Activated naive CD4-positive, alpha-beta T cell (primary cell): ENCODE measurements around the gene ABCA7.
"Not testable (repeated sequence)": the region's sequence is repeated elsewhere in the genome, so short reads cannot be mapped to it uniquely, and the experiment has no call there.

Source experiments
- DNase-seq, 4 experiments: peaks; one replicate each; lab custom pipeline; 2025; lab: John Stamatoyannopoulos, UW

Gene ABCA7

DNA sequence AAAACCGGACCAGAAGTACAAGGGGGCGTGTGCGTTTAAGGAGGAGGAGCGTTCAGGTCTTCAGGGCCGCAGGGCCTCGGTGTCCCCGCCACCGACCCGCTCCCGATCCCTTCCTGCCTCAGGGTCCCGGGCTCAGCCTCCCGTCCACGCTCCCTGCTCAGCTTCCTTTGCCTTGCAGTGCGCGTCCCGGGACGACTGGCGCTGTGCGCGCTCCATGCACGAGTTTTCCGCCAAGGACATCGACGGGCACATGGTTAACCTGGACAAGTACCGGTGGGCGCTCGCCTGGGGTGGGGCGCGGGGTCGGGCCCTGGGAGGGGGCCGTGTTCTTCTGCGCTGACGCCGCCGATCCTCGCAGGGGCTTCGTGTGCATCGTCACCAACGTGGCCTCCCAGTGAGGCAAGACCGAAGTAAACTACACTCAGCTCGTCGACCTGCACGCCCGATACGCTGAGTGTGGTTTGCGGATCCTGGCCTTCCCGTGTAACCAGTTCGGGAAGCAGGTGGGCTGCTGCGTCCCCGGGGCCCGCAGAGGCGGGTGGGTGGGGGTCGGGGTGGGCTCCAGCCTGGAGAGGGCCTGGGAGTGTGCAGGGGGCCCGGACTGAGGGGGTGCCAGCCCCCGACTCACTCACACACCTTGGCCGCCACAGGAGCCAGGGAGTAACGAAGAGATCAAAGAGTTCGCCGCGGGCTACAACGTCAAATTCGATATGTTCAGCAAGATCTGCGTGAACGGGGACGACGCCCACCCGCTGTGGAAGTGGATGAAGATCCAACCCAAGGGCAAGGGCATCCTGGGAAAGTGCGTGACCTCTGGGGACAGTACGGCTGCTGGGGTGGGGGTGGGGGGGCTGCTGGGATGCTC is 65.3 kb downstream of the ABCA7 start:
- DNase-seq: no peak

DNA sequence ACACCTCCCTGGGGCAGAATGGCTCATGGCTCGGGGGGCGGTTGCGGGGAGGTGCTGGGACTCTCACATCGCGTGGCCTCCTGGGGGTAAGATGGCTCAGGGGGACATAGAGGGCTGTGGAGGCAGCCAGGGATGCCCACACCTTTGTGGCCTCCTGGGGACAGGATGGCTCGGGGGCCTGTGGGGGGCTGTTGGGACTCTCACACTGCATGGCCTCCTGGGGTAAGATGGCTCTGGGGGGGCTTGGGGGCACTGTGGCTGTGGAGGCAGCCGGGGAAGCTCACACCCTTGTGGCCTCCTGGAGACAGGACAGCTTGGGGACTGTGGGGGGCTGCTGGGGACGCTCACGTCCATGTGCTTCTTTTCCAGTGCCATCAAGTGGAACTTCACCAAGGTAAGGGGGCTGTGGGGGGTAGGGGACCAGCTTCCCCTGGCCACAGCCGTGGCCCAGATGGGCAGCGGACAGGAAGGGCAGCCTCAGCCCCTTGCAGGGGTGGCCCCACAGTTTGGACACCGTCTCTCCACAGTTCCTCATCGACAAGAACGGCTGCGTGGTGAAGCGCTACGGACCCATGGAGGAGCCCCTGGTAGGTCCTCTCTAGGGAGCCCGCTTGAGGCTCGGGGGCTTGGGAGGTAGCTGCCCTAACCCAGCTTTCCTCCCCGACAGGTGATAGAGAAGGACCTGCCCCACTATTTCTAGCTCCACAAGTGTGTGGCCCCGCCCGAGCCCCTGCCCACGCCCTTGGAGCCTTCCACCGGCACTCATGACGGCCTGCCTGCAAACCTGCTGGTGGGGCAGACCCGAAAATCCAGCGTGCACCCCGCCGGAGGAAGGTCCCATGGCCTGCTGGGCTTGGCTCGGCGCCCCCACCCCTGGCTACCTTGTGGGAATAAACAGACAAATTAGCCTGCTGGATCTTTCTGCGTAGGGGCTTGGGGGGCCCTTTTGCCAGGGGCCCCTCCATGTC is 66.2 kb downstream of the ABCA7 start:
- peak in 1 of 4 experiments; percentile 31 for DNase-seq

DNA sequence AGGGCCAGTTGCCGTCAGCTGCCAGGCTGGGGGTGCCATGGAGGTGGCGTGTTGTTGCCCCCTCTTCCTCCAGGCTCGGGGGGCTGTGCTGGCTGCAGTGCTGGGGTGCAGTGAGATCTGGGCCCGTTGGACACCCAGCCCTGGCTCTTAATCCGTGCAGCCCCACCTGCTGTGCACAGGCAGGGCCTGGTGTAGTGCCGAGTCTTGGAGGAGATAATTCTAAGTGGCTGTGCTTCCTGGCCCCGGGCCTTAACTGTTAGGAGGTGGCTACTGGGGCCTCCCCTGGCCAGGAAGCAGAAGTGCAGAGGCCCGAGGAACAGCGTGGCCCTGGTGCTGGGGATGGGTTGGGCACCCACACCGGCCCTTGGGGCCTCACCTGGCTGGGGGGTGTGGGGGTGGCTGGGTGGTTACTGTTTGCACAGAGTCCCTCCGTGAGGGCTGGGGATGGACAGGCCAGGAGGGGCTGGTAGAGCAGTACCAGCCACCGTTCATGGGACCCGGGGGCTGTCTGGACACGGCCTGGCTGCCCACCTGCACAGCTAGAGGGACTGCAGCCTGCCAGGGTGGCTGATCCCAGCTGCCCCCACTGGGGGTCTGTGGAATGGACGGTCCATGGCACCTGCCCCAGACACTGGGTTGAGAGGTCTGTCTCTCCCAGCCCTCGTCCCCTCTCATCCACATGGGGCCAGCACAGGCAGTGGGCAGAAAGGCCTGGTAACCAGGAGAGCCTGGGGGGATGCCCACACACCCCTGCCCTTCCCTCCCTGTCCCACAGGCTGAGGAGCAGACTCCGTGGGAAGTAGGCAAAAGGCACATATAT is 67.1 kb downstream of the ABCA7 start:
- DNase-seq: no peak

DNA sequence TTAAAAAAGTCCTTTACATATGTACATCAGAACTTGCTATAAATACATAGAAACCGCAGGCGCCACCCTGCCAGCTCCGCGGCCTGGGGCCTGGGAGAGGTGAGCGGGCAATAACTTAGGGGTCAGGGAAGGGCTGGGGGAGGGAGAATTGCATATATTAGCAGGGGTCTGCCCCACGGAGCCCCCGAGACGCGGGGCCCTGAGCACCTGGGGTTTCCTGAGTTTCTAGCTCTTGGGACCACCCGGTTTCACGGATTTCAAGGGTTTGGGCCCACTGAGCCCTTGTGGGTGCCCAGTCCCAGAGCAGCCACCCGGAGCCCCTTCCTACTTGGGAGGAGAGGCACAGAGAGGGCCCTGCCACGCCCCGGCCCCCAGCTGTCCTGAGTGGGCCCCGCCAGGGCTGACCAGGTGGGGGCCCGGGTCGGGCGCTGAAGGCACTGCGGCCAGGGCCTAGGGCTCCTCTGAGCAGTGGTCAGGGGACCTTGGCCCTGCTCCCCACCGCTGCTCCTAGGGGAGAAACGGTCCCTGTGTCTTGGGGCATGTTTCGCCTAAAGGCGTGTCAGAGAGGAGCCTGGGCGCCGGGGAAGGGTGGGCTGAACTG is 67.9 kb downstream of the ABCA7 start:
- DNase-seq: no peak

DNA sequence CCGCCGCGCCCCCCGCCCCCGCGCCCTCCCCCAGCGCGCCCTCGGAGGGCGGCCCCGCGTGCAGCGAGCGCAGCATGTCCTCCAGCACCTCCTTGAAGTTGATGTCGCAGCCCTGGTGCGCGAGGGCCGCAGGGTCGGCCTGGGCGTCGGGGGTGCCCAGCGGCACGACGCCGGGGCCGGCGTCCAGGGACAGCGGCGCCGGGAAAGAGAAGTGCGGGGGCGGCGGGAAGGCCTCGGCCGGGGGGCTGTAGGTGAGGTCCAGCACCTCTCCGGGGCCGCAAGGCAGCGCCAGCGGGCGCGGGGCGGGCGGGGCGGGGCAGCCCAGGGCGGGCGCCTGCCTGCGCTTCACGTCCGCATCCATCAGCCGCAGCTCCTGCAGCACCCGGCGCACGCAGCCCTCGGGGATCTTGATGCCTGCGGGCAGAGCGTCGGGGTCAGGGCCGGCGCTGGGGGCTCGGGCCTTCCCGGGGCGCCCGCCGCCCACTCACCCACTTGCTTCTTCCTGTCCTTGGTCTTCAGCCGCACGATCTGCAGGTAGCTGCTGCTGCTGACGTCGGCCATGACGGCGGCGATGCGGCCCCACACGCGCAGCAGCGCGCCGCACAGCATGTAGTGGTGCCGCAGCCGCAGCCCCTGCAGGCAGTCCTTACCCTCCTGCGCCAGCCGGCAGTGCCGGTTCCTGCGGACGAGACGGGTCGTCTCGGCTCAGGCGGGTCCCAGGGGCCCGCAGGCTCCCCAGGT is 68.6 kb downstream of the ABCA7 start:
- no peak for DNase-seq

DNA sequence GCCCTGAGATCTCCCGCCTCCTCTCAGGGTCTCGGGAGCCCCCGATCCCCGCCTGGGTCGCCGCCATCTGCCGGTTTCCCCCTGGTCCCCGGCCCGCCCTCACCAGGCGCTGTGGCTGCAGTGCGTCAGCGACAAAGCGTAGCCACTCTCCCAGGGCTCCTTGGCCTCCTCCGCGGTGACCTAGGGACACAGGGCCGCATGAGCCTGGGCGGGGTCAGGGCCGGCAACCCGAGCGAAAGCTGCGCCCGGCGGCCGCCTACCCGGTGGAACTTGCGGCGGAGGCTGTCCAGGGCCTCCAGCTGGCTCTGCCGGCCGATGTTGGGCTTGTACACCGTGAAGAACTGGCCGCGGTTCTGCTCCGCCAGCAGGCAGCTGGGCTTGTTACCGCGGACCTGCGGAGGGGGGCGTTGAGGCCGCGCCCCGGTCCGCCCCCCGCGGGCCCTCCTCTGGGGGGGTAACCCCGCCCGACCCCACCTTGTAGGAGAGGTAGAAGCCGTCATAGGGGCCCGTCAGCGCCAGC is 69.2 kb downstream of the ABCA7 start:
- no peak for DNase-seq

DNA sequence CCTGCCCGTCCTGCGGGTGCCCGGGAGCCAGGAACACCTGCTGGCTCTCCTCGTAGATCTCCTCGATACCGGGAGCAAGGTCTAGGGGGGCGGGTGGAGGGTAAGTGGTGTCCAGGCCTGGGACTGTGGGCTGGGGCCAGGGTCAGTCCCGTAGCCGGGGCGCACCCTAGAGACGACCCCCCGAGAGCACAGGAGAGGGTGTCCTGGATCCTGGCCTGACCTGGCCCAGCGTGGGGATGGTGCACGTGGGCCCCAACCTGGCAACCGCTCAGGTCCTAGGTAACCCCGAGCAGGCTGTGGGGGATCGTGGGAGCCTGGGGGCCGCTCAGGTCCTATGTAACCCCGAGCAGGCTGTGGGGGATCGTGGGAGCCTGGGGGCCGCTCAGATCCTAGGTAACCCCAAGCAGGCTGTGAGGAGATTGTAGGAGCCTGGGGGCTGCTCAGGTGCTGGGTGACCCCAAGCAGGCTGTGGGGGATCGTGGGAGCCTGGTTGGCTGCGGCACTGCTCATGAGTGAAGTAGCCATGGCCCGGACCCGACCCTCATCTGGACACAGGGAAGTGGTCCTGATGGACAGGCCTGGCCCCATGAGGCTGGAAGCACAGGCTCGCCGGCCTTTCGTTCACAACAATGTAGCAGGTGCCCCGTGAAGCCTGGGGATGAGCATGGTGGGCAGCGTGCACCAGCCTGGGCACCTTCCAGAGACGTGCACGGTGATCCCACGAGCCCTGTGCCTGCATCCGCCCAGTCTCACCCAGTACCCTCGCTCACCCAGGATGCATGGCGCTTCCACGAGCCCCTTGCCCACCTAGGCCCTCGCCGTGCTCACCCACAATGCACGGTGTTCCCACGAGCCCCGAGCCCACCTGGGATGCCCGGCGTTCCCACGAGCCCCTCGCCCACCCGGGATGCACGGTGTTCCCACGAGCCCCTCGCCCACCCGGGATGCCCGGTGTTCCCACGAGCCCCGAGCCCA is 70.1 kb downstream of the ABCA7 start:
- DNase-seq: no peak

DNA sequence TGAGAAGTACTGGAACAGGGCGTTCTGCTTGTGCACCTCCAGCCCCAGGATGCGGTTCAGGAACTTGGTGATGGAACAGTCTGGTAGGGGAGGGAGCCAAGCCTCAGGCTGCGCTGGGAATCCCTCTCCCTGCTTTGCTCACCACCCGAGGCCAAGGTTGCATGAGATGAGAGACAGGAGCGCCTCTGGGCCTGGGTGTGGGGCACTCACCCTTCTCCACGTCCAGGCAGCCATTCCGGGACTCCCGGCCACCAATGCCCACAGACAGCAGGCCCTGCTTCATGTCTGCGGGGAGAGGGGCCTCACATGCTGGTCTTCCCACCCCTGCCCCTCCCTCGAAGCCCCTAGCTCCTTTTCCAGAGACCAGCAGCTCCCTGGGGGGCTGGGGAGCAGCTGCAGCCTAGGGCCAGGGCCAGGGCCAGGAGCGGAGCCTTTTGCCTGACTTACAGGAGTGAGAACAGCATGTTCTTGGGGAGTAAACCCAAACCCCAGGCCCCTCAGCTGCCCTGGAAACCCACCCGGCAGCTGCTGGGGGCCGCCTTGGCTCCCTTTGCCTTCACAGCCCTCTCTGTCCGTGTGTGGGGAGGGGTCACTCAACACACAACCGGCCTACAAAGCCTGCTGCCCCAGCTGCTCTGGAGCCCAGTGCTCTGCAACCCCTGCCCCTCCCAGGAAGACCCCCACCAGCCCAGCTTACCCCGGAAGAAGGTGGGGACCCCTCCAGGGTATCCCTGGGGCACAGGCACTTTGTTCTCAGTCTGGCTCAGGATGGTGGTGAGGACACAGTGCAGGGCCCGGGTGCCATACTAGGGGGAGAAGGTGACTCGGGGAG is 71.1 kb downstream of the ABCA7 start:
- DNase-seq: no peak

DNA sequence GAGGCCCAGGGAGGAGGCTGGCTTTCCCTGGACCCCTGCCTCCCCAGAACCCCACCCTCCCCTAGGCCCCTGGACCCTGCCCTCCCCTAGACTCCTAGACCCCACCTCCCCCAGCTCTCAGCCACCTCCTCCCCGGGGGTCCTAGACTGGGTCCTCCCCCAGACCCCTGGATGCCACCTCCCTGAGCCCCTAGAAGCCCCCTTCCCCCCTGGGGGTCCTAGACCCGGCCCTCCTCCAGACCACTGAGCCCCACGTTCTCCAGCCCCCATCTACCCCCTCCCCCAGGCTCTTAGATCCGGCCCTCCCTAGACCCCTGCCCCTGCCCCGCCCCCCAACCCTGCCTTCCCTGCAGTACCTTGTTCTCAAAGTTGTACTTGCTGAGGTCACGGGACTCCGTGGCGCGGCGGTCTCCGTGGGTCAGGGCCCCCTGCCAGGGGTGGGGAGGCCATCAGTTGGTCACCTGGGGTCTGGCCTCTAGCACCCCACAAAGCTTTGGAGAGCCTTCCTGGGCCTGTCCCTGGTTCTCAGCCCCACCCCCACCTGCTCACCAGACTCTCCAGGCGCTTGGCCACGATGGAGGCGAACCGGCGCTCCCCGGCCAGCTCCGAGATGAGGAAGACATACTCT is 71.8 kb downstream of the ABCA7 start:
- DNase-seq: no peak

DNA sequence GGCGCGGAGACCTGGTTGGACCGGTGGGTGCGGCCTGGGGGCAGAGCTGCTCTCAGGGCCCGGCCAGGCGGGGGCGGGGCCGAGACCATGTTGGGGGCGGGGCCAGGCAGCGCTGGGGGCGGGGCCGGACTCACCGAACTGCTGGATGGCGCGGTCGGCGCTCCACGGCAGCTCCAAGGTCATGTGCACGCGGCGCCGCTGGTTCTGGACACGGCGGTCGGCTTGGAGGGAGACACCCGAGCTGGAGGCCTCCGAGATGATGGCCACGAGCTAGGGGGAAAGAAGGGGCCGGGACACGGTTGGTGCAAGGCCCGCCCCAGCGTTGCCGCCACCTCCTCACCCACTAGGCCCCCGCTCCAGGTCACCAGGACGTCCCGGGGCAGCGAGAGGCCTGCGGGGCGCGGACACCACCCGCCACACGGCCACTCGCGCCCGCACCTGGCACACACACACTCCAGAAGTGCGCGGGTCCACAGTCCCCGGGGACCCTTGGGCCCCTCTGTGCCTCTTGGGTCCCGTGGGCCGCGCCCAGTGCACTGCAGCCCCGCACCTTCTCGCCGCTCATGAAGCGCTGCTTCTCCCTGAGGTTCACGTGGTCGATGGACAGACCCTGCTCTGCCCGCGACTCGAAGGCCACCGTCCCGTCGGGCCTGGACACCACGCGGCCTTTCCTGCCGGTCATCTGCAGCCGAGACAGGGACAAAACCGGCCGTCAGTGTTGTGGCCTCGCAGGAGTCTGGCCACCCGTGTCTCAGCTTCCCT is 72.5 kb downstream of the ABCA7 start:
- DNase-seq: no peak

DNA sequence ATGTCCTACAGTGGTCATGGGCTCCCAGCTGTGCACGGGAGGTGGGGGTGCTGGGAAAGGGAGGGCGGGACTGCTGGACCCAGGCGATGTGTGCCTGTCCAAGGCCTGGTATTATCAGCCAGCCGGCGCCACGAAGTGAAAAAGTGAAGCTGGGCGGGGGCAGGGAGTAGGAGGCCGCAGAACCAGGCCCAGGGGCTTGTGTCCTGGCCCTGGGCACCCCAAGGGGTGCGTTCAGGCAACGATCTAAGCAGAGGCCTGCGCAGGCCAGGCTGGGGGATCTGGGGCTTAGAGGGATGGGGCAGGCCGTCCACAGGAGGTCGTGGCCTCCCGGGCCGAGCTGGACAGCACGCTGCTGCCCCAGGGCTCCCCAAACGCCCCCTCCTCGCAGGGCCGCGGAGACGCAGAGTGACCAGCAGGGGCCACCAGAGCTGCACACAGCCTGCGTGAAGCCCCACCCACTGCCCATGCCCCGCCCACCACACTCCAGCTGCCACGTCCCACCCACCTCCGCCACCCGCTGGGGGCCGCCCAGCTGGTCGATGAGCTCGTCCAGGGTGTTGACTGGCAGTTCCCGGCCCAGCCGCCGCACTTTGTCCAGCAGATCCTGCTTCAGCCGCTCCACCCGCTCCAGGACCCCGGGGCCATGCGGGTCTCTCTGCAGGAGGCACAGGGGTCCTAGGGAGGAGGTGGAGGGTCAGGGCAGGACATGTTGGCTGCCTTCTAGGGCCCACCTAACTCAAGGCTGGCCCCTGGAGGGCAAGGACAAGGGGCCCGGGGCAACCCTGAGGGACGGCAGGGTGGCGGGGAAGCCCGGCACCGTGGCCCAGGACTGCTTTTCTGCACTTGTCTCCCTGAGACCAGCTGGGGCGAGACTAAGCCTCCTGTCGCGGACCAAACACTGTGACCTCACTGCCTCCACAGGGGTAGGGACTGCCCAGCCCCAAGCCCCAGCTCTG is 73.4 kb downstream of the ABCA7 start:
- DNase-seq: peak; percentile 35 to 80 (median 64)

DNA sequence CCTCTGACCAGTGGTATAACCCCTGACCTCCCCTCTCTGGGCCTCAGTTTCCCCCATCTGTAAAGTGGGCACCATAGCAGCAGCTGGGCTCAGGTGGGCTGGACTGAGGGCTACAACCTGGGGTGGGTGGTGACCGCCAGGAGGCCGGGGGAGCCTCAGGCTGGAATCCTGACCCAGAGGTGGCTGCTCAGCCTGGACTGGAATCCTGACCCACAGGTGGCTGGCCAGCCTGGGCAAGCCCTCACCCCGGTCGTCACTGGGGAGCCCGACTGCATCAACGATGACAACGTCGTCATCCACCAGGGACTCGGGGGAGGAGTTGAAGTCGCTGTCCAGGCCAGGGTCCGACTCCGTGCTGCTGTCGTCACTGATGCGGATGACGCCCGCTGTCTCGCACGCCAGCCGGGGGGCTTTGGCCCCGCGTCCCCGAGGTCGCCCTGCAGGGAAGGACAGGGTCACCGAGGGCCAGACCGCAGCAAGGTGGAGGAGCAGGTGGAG is 74.1 kb downstream of the ABCA7 start:
- DNase-seq: no peak

DNA sequence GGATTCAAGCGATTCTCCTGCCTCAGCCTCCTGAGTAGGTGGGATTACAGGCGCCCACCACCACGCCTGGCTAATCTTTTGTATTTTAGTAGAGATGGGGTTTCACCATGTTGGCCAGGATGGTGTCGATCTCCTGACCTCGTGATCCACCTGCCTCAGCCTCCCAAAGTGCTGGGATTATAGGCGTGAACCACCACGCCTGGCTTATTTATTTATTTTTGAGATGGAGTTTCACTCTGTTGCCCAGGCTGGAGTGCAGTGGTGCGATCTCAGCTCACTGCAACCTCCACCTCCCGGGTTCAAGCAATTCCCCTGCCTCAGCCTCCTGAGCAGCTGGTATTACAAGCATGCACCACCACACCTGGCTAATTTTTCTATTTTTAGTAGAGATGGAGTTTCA is 74.8 kb downstream of the ABCA7 start:
- not testable (repeated sequence) for DNase-seq
